Measurements from ENCODE around the gene MCUB. TPM values are rescaled to one million over a fixed set of nuclear protein-coding genes. Genes with fewer than 3 reads are reported as not detected.

The MCUB gene
- total RNA-seq, 4 donors from 2014 or later = 6.5 to 18.5 (median 12.4) TPM

- Histone ChIP-seq H3K27ac (no peak overlapping the region), H3K36me3 (no peaks in the 10 kb centered on the region), H3K4me1 (peaks cover 5 to 8% of the 10 kb centered on the region in 2 donors), H3K4me3 (replicated peaks in 1 of 3) (no peak overlapping the region), H3K27me3 (no peaks in the 10 kb centered on the region), H3K9me3 (no peaks in the 10 kb centered on the region)
- no peak for DNase-seq
- intact Hi-C loops (cut with DNase I) = no loop called here
- 95 to 98% methylated on average over 6 of the region's 6 CpGs for WGBS, 2 donors
- TF ChIP-seq CTCF (IDR thresholded peaks at IDR 0.05) = no peak
- no peak for TF ChIP-seq POLR2A (IDR thresholded peaks at IDR 0.05)
Observed at GRCh38 chr4:109562457-109563239, 2.6 kb downstream of the MCUB start.

- 98% methylated on average over 3 of the region's 3 CpGs for WGBS, 2 donors
- Histone ChIP-seq H3K4me1 (peaks cover 0 to 5% of the 10 kb centered on the region in 2 donors), H3K27me3 (no peaks in the 10 kb centered on the region), H3K4me3 (replicated peaks in 1 of 3) (no peak overlapping the region), H3K36me3 (no peaks in the 10 kb centered on the region), H3K27ac (no peak overlapping the region), H3K9me3 (no peaks in the 10 kb centered on the region)
- no peak for DNase-seq
- no peak for TF ChIP-seq CTCF (IDR thresholded peaks at IDR 0.05)
- no peak for TF ChIP-seq POLR2A (IDR thresholded peaks at IDR 0.05)
- intact Hi-C loops (cut with DNase I) = no loop called here
Observed at GRCh38 chr4:109571494-109571893, 11.4 kb downstream of the MCUB start.

- Histone ChIP-seq H3K27me3 (no peaks in the 10 kb centered on the region), H3K27ac (no peak overlapping the region), H3K36me3 (no peaks in the 10 kb centered on the region), H3K9me3 (no peaks in the 10 kb centered on the region), H3K4me1 (peaks cover 0 to 5% of the 10 kb centered on the region in 2 donors), H3K4me3 (replicated peaks in 1 of 3) (no peak overlapping the region)
- TF ChIP-seq POLR2A (IDR thresholded peaks at IDR 0.05) = no peak
- TF ChIP-seq CTCF (IDR thresholded peaks at IDR 0.05) = no peak
- intact Hi-C loops (cut with DNase I) = no loop called here
- WGBS, 2 donors = 94 to 97% methylated on average over 3 of the region's 3 CpGs
- DNase-seq = no peak
Observed at GRCh38 chr4:109572154-109572553, 12.1 kb downstream of the MCUB start.

- Histone ChIP-seq H3K27ac (no peak overlapping the region), H3K4me3 (replicated peaks in 1 of 3) (no peak overlapping the region), H3K27me3 (no peaks in the 10 kb centered on the region), H3K36me3 (no peaks in the 10 kb centered on the region), H3K9me3 (no peaks in the 10 kb centered on the region), H3K4me1 (peaks cover 0 to 5% of the 10 kb centered on the region in 2 donors)
- WGBS, 2 donors = 50 to 54% methylated on average over 6 of the region's 6 CpGs
- TF ChIP-seq CTCF (IDR thresholded peaks at IDR 0.05) (peak in 2 of 6 experiments; percentile 4 to 28), POLR2A (IDR thresholded peaks at IDR 0.05) (no peak)
- DNase-seq = no peak
- intact Hi-C loops (cut with DNase I) = no loop called here
Observed at GRCh38 chr4:109574443-109574850, 14.4 kb downstream of the MCUB start.

All from thyroid gland (tissue), 4 donors.